GM19238 (cell line): ENCODE data around the gene HSF2BP.
"Not testable (repeated sequence)": the region's sequence is repeated elsewhere in the genome, so short reads cannot be mapped to it uniquely, and the experiment has no call there.

Experiments
- DNase-seq: peaks from one replicate; pipeline ENCODE4 v3.0.0; 2011; ENCODE audit warnings: low spot score; ENCODE audit not compliant: insufficient read length

HSF2BP gene

DNA sequence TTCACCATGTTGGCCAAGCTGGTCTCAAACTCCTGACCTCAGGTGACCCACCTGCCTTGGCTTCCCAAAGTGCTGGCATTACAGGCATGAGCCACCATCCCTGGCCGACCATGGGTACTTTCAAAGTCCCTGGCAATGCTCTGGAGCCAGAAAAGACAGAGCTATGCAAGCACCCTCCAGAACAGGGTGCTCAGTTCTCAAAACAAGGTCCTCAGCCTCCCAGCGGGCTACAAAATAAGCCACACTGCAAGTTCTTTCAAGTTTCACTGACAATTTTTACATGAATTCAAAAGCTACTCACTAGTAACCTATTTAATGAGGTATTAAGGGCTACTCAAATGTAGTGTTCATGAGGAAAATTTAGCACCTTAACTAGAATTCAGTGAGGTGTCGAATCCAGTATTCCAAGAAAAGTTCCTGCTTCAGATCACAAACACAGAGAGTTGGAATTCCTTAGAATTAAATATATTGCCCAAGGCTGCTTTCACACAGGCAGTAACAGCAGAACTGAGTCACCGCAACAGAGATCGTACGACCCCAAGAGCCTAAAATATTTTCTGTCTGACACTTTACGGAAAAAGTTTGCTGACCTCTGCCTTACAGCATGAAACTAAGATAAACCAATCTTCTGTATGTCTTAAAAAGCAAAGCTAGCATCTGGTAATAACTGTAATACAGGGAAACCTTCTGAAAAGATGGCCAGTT lies 60.7 kb downstream of the HSF2BP start:
- DNase-seq = no peak

DNA sequence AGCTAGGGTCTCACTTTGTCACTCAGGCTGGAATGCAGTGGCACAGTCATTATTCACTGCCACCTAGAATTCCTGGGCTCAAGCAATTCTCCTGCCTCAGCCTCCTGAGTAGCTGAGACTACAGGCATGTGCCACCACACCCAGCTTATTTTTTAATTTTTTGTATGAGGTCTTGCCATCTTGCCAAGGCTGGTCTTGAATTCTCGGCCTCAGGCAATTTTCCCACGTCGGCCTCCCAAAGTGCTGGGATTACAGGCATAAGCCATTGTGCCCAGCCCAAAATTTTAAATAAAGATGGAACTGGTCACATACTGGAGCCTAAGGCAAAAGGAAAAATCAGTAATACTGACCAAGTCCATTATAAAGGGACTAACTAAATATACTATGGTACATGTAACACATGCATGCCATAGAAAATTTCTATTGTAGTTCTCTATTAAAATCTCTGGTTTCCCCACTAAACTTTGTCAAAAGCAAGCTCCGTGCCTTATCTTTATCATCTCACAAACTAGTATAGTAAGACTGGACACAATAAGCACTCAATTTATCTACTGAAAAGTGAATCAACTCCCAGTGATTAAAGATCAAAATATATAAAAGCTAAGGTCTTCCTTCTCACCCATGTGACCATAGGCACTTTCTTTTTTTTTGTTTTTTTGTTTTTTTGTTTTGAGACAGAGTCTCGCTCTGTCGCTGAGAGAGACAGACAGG lies 61.6 kb downstream of the HSF2BP start:
- DNase-seq = no peak

DNA sequence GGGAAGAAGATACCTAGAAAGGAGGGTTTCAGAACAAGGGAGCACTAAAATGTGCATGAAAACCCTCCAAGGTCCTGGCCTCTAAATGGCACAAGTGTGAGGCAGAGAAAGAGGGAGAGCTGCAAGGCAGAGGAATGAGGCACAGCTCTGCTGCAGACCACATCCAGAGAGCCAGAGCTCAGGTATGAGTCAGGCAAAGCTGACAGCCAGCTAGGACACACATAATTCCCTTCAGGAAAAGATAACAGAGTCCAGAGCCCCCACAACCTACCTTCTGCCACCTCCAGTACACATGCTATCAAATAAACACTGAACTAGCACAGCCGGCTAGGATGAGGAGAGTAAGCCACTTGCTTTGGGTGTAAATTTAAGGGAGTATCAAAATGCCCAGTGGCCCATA lies 62.2 kb downstream of the HSF2BP start:
- no peak for DNase-seq

DNA sequence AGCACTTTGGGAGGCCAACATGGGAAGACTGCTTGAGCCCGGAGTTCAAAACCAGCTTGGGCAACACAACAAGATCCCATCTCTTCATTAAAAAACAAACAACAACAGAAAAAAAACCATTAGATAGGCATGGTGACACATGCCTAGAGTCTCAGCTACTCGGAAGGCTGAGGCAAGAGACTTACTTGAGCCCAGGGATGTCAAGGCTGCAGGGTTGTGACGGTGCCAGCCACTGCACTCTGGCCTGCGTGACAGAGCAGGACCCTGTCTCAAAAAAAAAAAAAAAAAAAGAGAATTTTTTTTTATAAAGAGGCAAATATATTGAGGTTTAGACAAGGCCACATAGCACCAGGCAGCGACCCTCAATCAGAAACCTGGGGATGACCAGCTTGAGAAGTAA lies 62.7 kb downstream of the HSF2BP start:
- no peak for DNase-seq

- not testable (repeated sequence) for DNase-seq
These were observed 63.5 kb downstream of the HSF2BP start for GRCh38 chr21:43595769-43596168.

GRCh38 chr21:43593078-43593477 lies 66.2 kb downstream of the HSF2BP start:
- no peak for DNase-seq

- DNase-seq = no peak
These were observed 67.7 kb downstream of the HSF2BP start for GRCh38 chr21:43591571-43591970.

DNA sequence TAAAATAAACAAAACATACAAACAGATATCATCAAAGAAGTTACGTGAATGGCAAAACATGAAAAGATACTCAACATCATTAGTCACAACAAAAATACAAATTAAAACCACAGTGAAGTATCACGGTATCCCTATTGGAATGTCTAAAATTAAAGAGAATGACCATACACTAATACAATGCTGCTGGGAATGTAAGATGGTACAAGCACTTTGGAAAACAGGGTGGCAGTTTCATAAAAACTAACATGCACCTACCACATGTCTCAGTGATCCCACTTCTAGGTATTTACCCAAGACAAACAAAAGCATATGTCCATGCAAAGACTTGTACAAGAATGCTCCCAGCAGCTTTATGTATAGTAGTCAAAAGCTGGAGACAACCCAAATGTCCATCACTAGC lies 69.1 kb downstream of the HSF2BP start:
- no peak for DNase-seq

- DNase-seq = no peak
These were observed 70.3 kb downstream of the HSF2BP start for GRCh38 chr21:43588957-43589356.

DNA sequence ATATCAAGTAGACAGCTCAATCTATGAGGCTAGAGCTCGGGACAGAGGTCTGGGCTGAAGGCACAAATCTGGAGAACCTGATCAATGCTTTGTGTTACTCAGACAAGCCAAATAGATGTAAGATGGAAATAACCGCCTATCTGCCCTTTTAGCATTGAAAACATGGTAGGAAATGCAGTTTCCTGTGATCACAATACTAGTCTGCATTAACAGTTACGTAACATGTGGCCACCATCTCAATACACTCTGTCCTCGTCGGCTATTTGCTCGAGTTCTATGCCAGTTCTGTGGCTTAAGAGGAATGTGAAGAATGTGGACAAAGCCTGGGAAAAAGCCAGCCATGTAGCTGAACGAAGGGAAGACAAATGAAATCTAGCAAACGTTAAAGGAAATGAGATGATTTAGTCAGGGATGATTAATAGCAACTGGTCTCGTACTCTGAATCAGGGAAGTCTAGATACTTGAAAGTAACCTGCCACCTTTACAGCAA lies 73.3 kb downstream of the HSF2BP start:
- DNase-seq = no peak

GRCh38 chr21:43585514-43585913 lies 73.8 kb downstream of the HSF2BP start:
- DNase-seq = no peak

GRCh38 chr21:43581453-43581852 lies 77.8 kb downstream of the HSF2BP start:
- DNase-seq = no peak

DNA sequence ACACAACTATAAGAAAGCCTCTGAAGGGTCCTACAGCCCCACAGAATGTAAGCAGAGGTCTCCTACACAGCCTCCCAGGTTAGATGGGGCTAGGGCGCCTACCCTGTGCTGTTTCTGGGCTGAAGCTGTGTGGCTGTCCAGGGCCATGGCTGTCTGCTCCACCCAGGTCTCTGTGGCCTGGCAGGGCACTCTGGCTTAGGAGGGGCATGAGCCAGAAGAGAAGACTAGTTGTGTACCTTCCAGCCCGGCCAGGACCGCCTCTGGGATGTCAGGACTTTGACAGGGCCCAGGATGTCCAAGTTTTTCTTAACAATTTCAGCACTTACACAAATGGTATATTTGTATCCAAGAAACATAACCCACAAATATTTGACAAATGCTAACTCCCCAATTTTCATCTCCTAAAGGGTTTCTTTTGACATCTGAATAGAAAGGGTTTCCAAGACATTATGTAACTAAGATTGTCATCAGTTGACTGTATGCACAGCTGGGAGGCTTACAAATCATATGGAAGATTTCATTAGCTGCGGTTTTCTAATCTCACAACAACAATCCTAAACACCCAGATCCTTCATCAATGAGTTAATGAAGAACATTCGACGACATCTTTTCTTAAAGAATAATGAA lies 80.5 kb downstream of the HSF2BP start:
- no peak for DNase-seq

GRCh38 chr21:43575473-43575844 lies 83.8 kb downstream of the HSF2BP start:
- no peak for DNase-seq

GRCh38 chr21:43574741-43575472 lies 84.4 kb downstream of the HSF2BP start:
- DNase-seq = no peak

DNA sequence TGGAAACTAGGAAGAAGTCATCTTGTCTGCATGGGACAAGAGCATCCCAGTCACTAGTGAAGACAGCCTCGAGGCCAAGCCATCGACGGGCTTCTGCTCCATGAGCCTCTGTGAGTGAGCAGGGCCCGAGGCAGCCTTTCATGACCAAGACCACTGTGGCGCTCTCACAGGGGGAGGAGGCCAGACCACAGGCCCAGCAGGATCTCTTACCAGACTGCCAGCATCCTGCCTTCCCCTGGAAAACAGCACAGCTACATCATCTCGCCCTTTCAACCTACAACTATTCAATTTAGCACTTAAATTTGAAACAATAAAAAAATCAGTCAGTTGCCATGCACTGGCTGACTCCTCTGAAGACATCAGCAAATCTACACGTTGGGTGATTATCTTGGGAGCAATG lies 85.4 kb downstream of the HSF2BP start:
- no peak for DNase-seq

GRCh38 chr21:43572446-43572845 lies 86.8 kb downstream of the HSF2BP start:
- no peak for DNase-seq

DNA sequence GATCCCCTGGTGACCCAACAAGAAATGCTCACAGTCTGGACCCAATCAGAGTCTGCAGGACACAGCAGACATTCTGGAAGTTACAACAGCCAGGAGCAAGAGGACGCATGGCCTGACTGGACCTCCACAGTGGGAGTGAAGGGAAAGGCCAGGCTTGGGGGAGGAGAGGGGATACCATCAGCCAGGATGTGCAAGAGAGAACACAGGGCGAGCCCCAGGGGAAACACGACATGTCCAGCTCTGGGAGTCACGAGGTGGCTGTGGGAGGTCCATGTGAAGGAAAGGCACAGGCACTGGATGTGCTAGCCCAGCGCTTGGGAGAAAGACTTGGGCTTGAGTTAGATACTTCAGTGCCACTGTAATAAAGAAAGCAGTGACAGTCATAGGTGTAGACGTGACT lies 87.3 kb downstream of the HSF2BP start:
- no peak for DNase-seq

GRCh38 chr21:43570195-43570594 lies 89.1 kb downstream of the HSF2BP start:
- DNase-seq = not testable (repeated sequence)

DNA sequence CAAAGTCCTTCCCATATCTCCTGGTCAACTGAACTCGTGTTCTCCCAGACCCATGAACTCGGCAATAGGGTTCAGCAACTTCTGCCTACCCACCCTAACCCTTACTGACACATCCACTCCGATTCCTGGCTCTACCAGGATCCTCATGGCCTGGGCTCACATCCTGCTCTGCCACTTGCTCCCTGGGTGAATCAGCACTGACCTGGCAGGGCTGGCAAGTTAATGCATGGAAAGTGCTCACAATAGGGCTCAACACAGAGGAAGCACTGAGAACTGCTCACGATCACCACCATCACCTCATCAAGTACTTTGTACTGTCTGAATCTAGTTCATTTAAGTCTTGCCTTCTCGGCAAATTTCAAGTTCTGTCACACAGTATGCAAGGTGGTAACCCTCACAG lies 96.8 kb downstream of the HSF2BP start:
- not testable (repeated sequence) for DNase-seq

- DNase-seq = not testable (repeated sequence)
These were observed 118.7 kb downstream of the HSF2BP start for GRCh38 chr21:43540561-43540960.
